ENCODE data around the gene ADGRF3. TPM values are rescaled to one million over a fixed set of nuclear protein-coding genes. Genes with fewer than 3 reads are reported as not detected.

The ADGRF3 gene
- total RNA-seq, 1 experiment from 2014 or later, result 0.09 TPM

- Histone ChIP-seq H3K27ac (ENCODE audit: insufficient read length, low read depth, low read length) (no peak overlapping the region), H3K79me2 (ENCODE audit: insufficient read depth, low read length) (no peaks in the 10 kb centered on the region), H3K4me2 (ENCODE audit: insufficient read depth, insufficient read length, low read length) (no peak overlapping the region), H3K27me3 (ENCODE audit: insufficient read depth, low read length) (no peaks in the 10 kb centered on the region), H3K4ac (ENCODE audit: low read depth, low read length) (no peak overlapping the region), H2BK120ac (ENCODE audit: low read depth, low read length, poor library complexity, severe bottlenecking) (no peak overlapping the region), H3K23me2 (ENCODE audit: insufficient read length, low read depth, low read length, poor library complexity, severe bottlenecking) (no peaks in the 10 kb centered on the region), H3K18ac (ENCODE audit: insufficient read length, low read depth, low read length) (no peak overlapping the region), H4K20me1 (ENCODE audit: control insufficient read depth, insufficient read depth, insufficient read length) (no peaks in the 10 kb centered on the region), H3T11ph (ENCODE audit: low read length) (no peak overlapping the region), H4K5ac (ENCODE audit: insufficient read length, low read depth, low read length) (no peak overlapping the region), H3K14ac (ENCODE audit: insufficient read depth, low read length) (no peak overlapping the region), H2BK20ac (ENCODE audit: low read depth, low read length, poor library complexity, severe bottlenecking) (no peak overlapping the region), H3K4me1 (ENCODE audit: insufficient read depth, low read length) (no peaks in the 10 kb centered on the region), H2AK5ac (ENCODE audit: insufficient read length, low read length) (no peak overlapping the region), H2BK12ac (ENCODE audit: insufficient read length, low read depth, low read length) (no peak overlapping the region), H2AFZ (ENCODE audit: low read length) (no peak overlapping the region), H3K23ac (ENCODE audit: insufficient read length, low read depth, low read length) (no peak overlapping the region), H4K91ac (ENCODE audit: insufficient read length, low read depth, low read length) (no peak overlapping the region), H2BK5ac (ENCODE audit: insufficient read length, low read length) (no peak overlapping the region), H2BK15ac (ENCODE audit: low read depth, low read length) (no peak overlapping the region), H3K9me3 (ENCODE audit: control insufficient read depth, low read depth, low read length) (no peaks in the 10 kb centered on the region), H3K79me1 (ENCODE audit: insufficient read depth, low read depth, low read length, poor library complexity, severe bottlenecking) (no peaks in the 10 kb centered on the region), H3K9ac (ENCODE audit: extremely low read depth, insufficient read length, low read length) (no peak overlapping the region), H3K56ac (ENCODE audit: insufficient read length, low read depth, low read length) (no peak overlapping the region), H4K8ac (replicated peaks; ENCODE audit: insufficient read length, low read depth, low read length) (no peak overlapping the region)
- no peaks in the 10 kb centered on the region for H3K27me3 Mint-ChIP-seq (ENCODE audit: low read depth)
- no peaks in the 10 kb centered on the region for H3K4me1 Mint-ChIP-seq
- H3K9me3 Mint-ChIP-seq, result no peaks in the 10 kb centered on the region
- H3K4me3 Mint-ChIP-seq, result no peak overlapping the region
- peak overlapping the region in 1 of 3 experiments; percentile 1; a peak in 2 of 7 replicates for H3K27ac Mint-ChIP-seq
- no CpG with 5 or more reads among the region's 3 CpGs for WGBS (ENCODE audit: extremely low coverage, insufficient read length, low lambda C conversion rate)
- peaks cover 0 to 30% (median 19%) of the 10 kb centered on the region in 3 experiments; a peak in 6 of 7 replicates for H3K36me3 Mint-ChIP-seq (ENCODE audit: insufficient read depth in 1 of 3, low read depth in 3 of 3)
- no peak for DNase-seq
- TF ChIP-seq, protein P1, sequence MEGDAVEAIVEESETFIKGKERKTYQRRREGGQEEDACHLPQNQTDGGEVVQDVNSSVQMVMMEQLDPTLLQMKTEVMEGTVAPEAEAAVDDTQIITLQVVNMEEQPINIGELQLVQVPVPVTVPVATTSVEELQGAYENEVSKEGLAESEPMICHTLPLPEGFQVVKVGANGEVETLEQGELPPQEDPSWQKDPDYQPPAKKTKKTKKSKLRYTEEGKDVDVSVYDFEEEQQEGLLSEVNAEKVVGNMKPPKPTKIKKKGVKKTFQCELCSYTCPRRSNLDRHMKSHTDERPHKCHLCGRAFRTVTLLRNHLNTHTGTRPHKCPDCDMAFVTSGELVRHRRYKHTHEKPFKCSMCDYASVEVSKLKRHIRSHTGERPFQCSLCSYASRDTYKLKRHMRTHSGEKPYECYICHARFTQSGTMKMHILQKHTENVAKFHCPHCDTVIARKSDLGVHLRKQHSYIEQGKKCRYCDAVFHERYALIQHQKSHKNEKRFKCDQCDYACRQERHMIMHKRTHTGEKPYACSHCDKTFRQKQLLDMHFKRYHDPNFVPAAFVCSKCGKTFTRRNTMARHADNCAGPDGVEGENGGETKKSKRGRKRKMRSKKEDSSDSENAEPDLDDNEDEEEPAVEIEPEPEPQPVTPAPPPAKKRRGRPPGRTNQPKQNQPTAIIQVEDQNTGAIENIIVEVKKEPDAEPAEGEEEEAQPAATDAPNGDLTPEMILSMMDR (conservative IDR thresholded peaks at IDR 0.05), result no peak
Measured at GRCh38 chr2:26382564-26382963, 36.0 kb upstream of the ADGRF3 start.

Measured in H9 (cell line).